Panc1 (cell line): ENCODE results near the gene SCLY. TPM values are rescaled to one million over a fixed set of nuclear protein-coding genes. Genes with fewer than 3 reads are reported as not detected.

ENCODE experiments used
- ATAC-seq: fragments of 200-7000 bp; cut with Tn5 transposase; 2 replicates; pipeline ENCODE4 v1.9.1; 2020; ENCODE audit warnings: mild to moderate bottlenecking, moderate library complexity
- BruUV-seq: library from RNA; stranded (reverse); fragments of 400-500 nt; replicated peaks from 2 replicates; lab custom pipeline; 2021; lab: Mats Ljungman, UMichigan
- CTCF ChIA-PET: fragments of 300-600 bp; sonication (Branson Sonifier 250); formaldehyde crosslinking; loops from one replicate; lab custom pipeline; 2022; ENCODE audit warnings: antibody characterized with exemption; lab: Charles Lee
- POLR2A ChIA-PET: fragments of 300-600 bp; sonication (Branson Sonifier 250); formaldehyde crosslinking; loops from one replicate; lab custom pipeline; 2022; ENCODE audit warnings: antibody characterized with exemption; lab: Charles Lee
- DNase-seq: peaks from one replicate; pipeline ENCODE4 v3.0.0-alpha.2; 2010; ENCODE audit warnings: low read depth, low spot score
- H3K27ac ChIP-seq: 2 replicates; pipeline ENCODE4 v1.5.1; 2011; ENCODE audit warnings: mild to moderate bottlenecking, low read length, inconsistent platforms
- H3K27me3 ChIP-seq: fragments of 200-500 bp; sonication (Bioruptor generic); 2 replicates; pipeline ENCODE4 v1.6.0; 2014; ENCODE audit warnings: low read length, inconsistent platforms; ENCODE audit not compliant: control insufficient read depth, insufficient read depth
- H3K36me3 ChIP-seq: fragments of 200-500 bp; sonication (Bioruptor generic); 2 replicates; pipeline ENCODE4 v1.5.1; 2014; ENCODE audit warnings: inconsistent platforms, mild to moderate bottlenecking, low read length, moderate library complexity; ENCODE audit not compliant: control insufficient read depth, insufficient read depth
- H3K4me1 ChIP-seq: 2 replicates; pipeline ENCODE4 v1.5.1; 2011; ENCODE audit warnings: inconsistent platforms, mild to moderate bottlenecking, low read length, moderate library complexity; ENCODE audit not compliant: control insufficient read depth, insufficient read depth
- H3K4me3 ChIP-seq, 2 experiments: 2 replicates each; pipeline ENCODE4 v1.5.1; 2011 to 2012; ENCODE audit warnings: low read depth in 2 of 2, low read length in 2 of 2, mild to moderate bottlenecking in 2 of 2, inconsistent platforms in 1 of 2, moderate library complexity in 1 of 2
- H3K9me3 ChIP-seq: fragments of 200-500 bp; sonication (Bioruptor generic); 2 replicates; pipeline ENCODE4 v1.5.1; 2014; ENCODE audit warnings: low read depth, mild to moderate bottlenecking, inconsistent platforms, low read length, moderate library complexity; ENCODE audit not compliant: control insufficient read depth, insufficient read depth
- POLR2AphosphoS5 ChIP-seq: IDR thresholded peaks from 2 replicates; pipeline ENCODE4 v1.6.1; 2012; ENCODE audit warnings: mild to moderate bottlenecking, low read depth, low read length, moderate library complexity
- REST ChIP-seq, 2 experiments: IDR thresholded peaks; 2 replicates each; pipeline ENCODE4 v1.6.1; 2011 to 2012; ENCODE audit warnings: low read depth in 2 of 2, control low read depth in 1 of 2, low read length in 1 of 2, mild to moderate bottlenecking in 1 of 2, moderate library complexity in 1 of 2; ENCODE audit not compliant: insufficient read depth in 1 of 2
- SIN3A ChIP-seq: IDR thresholded peaks from 2 replicates; pipeline ENCODE4 v1.6.1; 2012; ENCODE audit warnings: low read depth, mild to moderate bottlenecking, low read length, moderate library complexity, borderline replicate concordance; ENCODE audit not compliant: insufficient read depth
- TCF7L2 ChIP-seq: IDR thresholded peaks from 2 replicates; pipeline ENCODE4 v1.6.1; 2011; ENCODE audit warnings: mild to moderate bottlenecking, low read depth, low read length, inconsistent platforms
- in situ Hi-C: cut with HindIII; loops from 2 replicates; pipeline ENCODE4 v1.10.0; 2016; ENCODE audit warnings: low sequenced_read_pairs, low pct_unique_long_range_greater_than_20kb
- intact Hi-C: fragments of 100-400 bp; cut with micrococcal nuclease; formaldehyde crosslinking; loops from one replicate; pipeline ENCODE4 v1.10.0; 2022; ENCODE audit not compliant: unreplicated experiment
- total RNA-seq: library from RNA; stranded (reverse); gene quantifications from one replicate; pipeline ENCODE4 v1.2.1, GENCODE V29; 2021; ENCODE audit not compliant: unreplicated experiment
- TF ChIP-seq, protein P1 (sequence below): fragments of 450-650 bp; IDR thresholded peaks from 2 replicates; pipeline ENCODE4 v1.5.1; 2017; ENCODE audit warnings: mild to moderate bottlenecking

The SCLY gene
- total RNA-seq, 1 experiment from 2014 or later, result 31.4 TPM

DNA sequence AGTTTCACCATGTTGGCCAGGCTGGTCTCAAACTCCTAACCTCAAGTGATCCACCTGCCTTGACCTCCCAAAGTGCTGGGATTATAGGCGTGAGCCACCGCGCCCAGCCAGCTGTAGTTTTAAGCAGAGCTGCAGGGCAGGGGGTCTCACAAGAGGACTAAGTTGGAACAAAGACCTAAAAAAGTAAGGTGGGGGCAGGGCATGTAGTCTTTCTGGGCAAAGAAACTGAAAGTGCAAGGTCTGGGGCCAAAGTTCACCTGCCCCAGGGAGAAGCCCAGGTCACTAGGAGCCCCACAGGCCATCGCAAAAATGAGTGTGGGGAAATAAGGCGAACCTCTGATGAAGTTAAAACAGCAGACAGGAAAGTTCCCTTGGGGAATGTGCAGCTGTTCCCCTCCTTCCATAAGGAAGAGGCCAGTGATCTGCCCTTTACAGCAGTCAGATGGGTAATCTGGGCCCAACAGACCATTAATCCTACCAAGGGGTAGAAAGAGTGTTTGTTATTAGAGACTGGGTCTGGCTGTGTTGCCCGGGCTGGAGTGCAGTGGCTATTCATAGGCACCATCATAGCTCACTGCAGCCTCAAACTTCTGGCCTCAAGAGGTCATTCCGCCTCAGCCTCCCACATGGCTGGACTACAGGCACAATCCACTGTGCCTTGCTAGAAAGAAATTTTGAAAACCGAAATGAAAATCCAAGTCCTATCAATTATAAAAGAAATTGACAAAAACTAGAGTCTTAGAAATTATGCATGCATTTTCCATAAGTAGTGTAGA lies 2.8 kb downstream of the SCLY start:
- peaks cover 10% of the 10 kb centered on the region for H3K4me1 ChIP-seq
- no peak overlapping the region for H3K4me3 ChIP-seq
- no peak for ATAC-seq
- H3K27me3 ChIP-seq, result no peaks in the 10 kb centered on the region
- no peak for DNase-seq
- in situ Hi-C loops, result no loop called here
- no peaks in the 10 kb centered on the region for H3K9me3 ChIP-seq
- ChIA-PET POLR2A (no interaction called here), CTCF (no interaction called here)
- H3K27ac ChIP-seq, result no peak overlapping the region
- no TSS peak for BruUV-seq
- H3K36me3 ChIP-seq, result peaks cover 13% of the 10 kb centered on the region
- intact Hi-C loops, result no loop called here
- TF ChIP-seq POLR2AphosphoS5, result no peak
- no peak for TF ChIP-seq SIN3A
- no peak for TF ChIP-seq TCF7L2
- TF ChIP-seq REST (IDR thresholded peaks at IDR 0.05; ENCODE audit: insufficient read depth in 1 of 2, low read depth in 2 of 2, low read length in 1 of 2), result no peak
- TF ChIP-seq, protein P1, sequence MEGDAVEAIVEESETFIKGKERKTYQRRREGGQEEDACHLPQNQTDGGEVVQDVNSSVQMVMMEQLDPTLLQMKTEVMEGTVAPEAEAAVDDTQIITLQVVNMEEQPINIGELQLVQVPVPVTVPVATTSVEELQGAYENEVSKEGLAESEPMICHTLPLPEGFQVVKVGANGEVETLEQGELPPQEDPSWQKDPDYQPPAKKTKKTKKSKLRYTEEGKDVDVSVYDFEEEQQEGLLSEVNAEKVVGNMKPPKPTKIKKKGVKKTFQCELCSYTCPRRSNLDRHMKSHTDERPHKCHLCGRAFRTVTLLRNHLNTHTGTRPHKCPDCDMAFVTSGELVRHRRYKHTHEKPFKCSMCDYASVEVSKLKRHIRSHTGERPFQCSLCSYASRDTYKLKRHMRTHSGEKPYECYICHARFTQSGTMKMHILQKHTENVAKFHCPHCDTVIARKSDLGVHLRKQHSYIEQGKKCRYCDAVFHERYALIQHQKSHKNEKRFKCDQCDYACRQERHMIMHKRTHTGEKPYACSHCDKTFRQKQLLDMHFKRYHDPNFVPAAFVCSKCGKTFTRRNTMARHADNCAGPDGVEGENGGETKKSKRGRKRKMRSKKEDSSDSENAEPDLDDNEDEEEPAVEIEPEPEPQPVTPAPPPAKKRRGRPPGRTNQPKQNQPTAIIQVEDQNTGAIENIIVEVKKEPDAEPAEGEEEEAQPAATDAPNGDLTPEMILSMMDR, result no peak

DNA sequence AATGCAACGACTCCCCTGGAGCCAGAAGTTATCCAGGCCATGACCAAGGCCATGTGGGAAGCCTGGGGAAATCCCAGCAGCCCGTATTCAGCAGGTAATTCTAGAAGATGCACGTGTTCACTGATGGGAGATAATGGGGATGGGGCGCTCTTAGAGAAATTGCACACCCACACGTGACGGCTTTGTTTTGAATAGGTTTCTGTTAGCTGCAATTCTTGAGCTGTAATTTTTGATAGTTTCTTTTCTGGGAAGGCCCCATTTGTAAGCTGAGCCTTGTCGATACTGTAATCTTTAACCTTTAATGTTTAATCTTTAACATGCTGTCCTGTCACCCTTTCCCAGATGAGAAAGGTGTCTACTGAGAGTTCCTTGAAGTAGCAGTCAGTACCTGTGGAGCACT lies 3.6 kb downstream of the SCLY start:
- Histone ChIP-seq H3K4me3 (no peak overlapping the region), H3K27me3 (no peaks in the 10 kb centered on the region), H3K36me3 (peaks cover 17% of the 10 kb centered on the region), H3K27ac (no peak overlapping the region), H3K9me3 (no peaks in the 10 kb centered on the region), H3K4me1 (peaks cover 10% of the 10 kb centered on the region)
- DNase-seq (no peak), ATAC-seq (no peak)
- CTCF ChIA-PET, result no interaction called here
- BruUV-seq, result no TSS peak
- in situ Hi-C loops (no loop called here), intact Hi-C loops (no loop called here)
- no peak for TF ChIP-seq POLR2AphosphoS5
- TF ChIP-seq REST (IDR thresholded peaks at IDR 0.05; ENCODE audit: insufficient read depth in 1 of 2, low read depth in 2 of 2, low read length in 1 of 2), result no peak
- TF ChIP-seq, protein P1, result no peak
- no peak for TF ChIP-seq TCF7L2
- no peak for TF ChIP-seq SIN3A
- POLR2A ChIA-PET, result no interaction called here
